Naive B cell (primary cell): Measurements from ENCODE around the gene REXO1. TPM values are rescaled to one million over a fixed set of nuclear protein-coding genes. Genes with fewer than 3 reads are reported as not detected.
A peak's percentile ranks its signal among the peaks of the same experiment; 100 is the strongest.

ENCODE experiments used
- ATAC-seq, 2 donors: fragments of 150-1000 bp; cut with Tn5 transposase; 2 replicates each; pipeline ENCODE4 v1.10.0; 2021; ENCODE audit warnings: low read depth in 2 of 2, mild to moderate bottlenecking in 2 of 2, moderate library complexity in 2 of 2
- DNase-seq: peaks from one replicate; pipeline ENCODE4 v3.0.0; 2022
- H3K27ac Mint-ChIP-seq, 6 donors: one replicate each; pipeline ENCODE4 v1.8.0; 2020 to 2022; ENCODE audit warnings: mild to moderate bottlenecking in 6 of 6, mixed read lengths in 6 of 6, moderate library complexity in 5 of 6, inconsistent platforms in 2 of 6
- H3K27me3 Mint-ChIP-seq, 3 donors: one replicate each; pipeline ENCODE4 v1.8.0; 2021 to 2022; ENCODE audit warnings: mixed read lengths in 3 of 3, mild to moderate bottlenecking in 1 of 3
- H3K36me3 Mint-ChIP-seq, 2 donors: one replicate each; pipeline ENCODE4 v1.8.0; 2020 to 2022; ENCODE audit warnings: mixed read lengths in 2 of 2, inconsistent platforms in 1 of 2, mild to moderate bottlenecking in 1 of 2
- H3K4me1 Mint-ChIP-seq, 3 donors: one replicate each; pipeline ENCODE4 v1.8.0; 2020 to 2022; ENCODE audit warnings: mixed read lengths in 3 of 3, inconsistent platforms in 1 of 3, mild to moderate bottlenecking in 1 of 3, moderate library complexity in 1 of 3
- H3K4me3 Mint-ChIP-seq, 8 donors: one replicate each; pipeline ENCODE4 v1.8.0; 2020 to 2022; ENCODE audit warnings: mild to moderate bottlenecking in 8 of 8, mixed read lengths in 8 of 8, moderate library complexity in 8 of 8, inconsistent platforms in 2 of 8
- H3K9me3 Mint-ChIP-seq, 7 donors: one replicate each; pipeline ENCODE4 v1.8.0; 2020 to 2022; ENCODE audit warnings: mixed read lengths in 7 of 7, mild to moderate bottlenecking in 5 of 7, inconsistent platforms in 2 of 7, moderate library complexity in 1 of 7
- polyA plus RNA-seq, 6 donors: library from polyadenylated mRNA; unstranded; fragments of 300-500 nt; fragmentation: Illumina TruSeq; gene quantifications; one replicate each; pipeline ENCODE4 v1.2.3, GENCODE V29; 2021; ENCODE audit warnings: low read depth in 6 of 6

REXO1 gene
- polyA plus RNA-seq, 6 donors from 2014 or later: 0.96 to 18.1 (median 5.2) TPM

DNA sequence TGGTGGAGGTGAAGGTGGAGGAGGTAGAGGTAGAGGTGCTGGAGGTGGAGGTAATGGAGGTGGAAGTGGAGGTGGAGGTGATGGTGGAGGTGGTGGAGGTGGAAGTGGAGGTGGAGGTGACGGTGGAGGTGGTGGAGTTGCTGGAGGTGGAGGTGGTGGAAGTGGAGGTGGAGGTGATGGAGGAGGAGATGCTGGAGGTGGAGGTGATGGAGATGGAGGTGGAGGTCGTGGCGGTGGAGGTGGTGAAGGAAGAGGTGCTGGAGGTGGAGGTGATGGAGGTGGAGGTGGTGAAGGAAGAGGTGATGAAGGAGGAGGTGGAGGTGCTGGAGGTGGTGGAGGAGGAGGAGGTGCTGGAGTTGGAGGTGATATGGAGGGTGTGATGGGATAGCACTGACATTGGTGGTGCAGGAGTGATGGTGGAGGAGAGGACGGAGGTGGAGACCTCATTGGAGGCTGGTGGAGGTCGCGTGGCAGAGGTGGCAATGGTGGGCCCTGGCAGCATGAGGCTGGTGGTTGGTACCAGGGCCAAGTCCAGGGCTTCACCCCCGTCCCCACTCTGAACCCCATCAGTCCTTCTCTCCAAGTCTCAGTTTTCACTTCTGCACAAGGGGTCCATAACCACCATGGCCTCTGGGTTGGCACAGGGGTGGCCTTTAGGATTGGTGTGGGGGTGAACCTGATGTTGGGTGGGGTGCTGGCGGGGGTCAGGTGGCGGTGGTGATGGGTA is 79.2 kb downstream of the REXO1 start:
- Mint-ChIP-seq H3K4me3 (peak overlapping the region in 1 of 8 donors; percentile 29), H3K27me3 (peaks cover 32 to 91% (median 80%) of the 10 kb centered on the region in 3 donors), H3K27ac (no peak overlapping the region), H3K36me3 (peaks cover 4 to 26% of the 10 kb centered on the region in 2 donors), H3K9me3 (peaks cover 9 to 24% (median 20%) of the 10 kb centered on the region in 7 donors), H3K4me1 (peaks cover 2 to 11% (median 10%) of the 10 kb centered on the region in 3 donors)
- no peak for ATAC-seq
- DNase-seq: no peak

- Mint-ChIP-seq H3K4me1 (peaks cover 2 to 11% (median 10%) of the 10 kb centered on the region in 3 donors), H3K4me3 (no peak overlapping the region), H3K36me3 (peaks cover 4 to 26% of the 10 kb centered on the region in 2 donors), H3K27me3 (peaks cover 32 to 88% (median 79%) of the 10 kb centered on the region in 3 donors), H3K9me3 (peaks cover 9 to 24% (median 20%) of the 10 kb centered on the region in 7 donors), H3K27ac (no peak overlapping the region)
- ATAC-seq (no peak), DNase-seq (no peak)
These were observed 80.0 kb downstream of the REXO1 start for GRCh38 chr19:1768248-1768647.

DNA sequence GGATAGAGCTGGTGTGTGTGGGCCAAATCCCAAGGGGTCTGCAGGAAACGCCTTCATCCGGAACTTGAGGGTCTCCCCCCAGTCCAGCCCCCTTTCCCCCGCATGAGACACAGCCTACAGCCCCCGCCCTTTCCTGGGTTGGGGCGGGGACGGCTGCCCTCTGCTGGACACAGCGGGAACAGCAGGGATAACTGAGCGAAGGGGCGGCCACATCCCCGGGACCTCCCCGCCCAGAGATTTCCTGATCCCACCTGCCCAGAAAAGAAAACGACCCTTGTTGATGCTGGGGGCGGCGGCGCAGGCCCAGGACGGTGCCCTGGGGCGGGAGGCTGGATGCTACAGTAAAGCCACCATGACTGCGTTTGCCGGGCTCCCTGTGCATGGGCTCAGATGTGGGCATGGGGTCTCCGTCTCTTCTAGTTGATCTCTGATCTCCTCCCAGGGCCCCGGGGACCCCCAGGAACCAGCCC is 80.8 kb downstream of the REXO1 start:
- Mint-ChIP-seq H3K4me3 (no peak overlapping the region), H3K4me1 (peaks cover 2 to 11% (median 10%) of the 10 kb centered on the region in 3 donors), H3K9me3 (peaks cover 9 to 21% (median 20%) of the 10 kb centered on the region in 7 donors), H3K27me3 (peaks cover 27 to 86% (median 78%) of the 10 kb centered on the region in 3 donors), H3K27ac (peak overlapping the region in 1 of 6 donors; percentile 37), H3K36me3 (peaks cover 4 to 23% of the 10 kb centered on the region in 2 donors)
- peak; percentile 63 to 73 for ATAC-seq
- peak; percentile 57 for DNase-seq

DNA sequence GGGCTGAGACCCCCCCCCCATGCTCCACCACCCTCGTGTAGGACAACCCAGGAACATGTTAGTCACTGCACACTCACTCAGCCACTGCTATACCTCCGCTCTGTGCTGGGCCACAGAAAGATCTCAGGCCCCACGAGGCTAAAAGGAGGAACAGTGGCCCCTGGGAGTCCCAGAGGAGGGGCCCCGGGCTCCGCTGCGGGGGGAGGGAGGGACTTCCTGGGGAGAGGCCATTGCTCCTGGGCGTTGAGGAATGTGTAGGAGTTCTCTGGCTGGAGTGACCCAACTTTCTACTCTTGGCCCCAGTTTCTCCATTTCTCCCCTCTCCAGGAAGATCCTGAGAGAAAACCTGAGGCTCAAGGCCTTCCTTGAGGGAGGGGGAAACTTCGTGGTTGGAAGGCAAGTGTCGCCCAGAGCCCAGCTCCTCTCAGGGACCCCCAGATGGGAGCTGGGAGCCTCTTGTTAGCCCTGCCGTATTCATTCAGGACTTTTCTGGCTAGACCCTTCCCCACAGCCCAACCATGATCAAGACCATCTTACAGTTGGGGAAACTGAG is 81.4 kb downstream of the REXO1 start:
- DNase-seq: no peak
- Mint-ChIP-seq H3K27me3 (peaks cover 23 to 83% (median 75%) of the 10 kb centered on the region in 3 donors), H3K36me3 (peaks cover 4 to 20% of the 10 kb centered on the region in 2 donors), H3K4me3 (no peak overlapping the region), H3K4me1 (peaks cover 2 to 11% (median 10%) of the 10 kb centered on the region in 3 donors), H3K27ac (no peak overlapping the region), H3K9me3 (peaks cover 9 to 17% (median 17%) of the 10 kb centered on the region in 7 donors)
- peak in 1 of 2 donors; percentile 37 for ATAC-seq

- H3K4me3 Mint-ChIP-seq: peak overlapping the region in 1 of 8 donors; percentile 41
- peaks cover 25 to 85% (median 79%) of the 10 kb centered on the region in 3 donors for H3K27me3 Mint-ChIP-seq
- H3K9me3 Mint-ChIP-seq: peaks cover 7 to 14% (median 11%) of the 10 kb centered on the region in 7 donors
- no peak for DNase-seq
- H3K36me3 Mint-ChIP-seq: peaks cover 4 to 17% of the 10 kb centered on the region in 2 donors
- H3K27ac Mint-ChIP-seq: peak overlapping the region in 3 of 6 donors; percentile 44 to 62 (median 57)
- ATAC-seq: no peak
- H3K4me1 Mint-ChIP-seq: peaks cover 2 to 11% (median 10%) of the 10 kb centered on the region in 3 donors
These were observed 82.1 kb downstream of the REXO1 start for GRCh38 chr19:1765904-1766799.

Other genes starting within 250 kb of the REXO1 start
- 100 to 1,000 TPM; 358 to 546 (median 438) TPM for gene UQCR11, start 243.0 kb downstream of the REXO1 start, polyA plus RNA-seq
- 10 to 100 TPM; 17.5 to 45.6 (median 24.8) TPM for gene TCF3, start 195.9 kb downstream of the REXO1 start, polyA plus RNA-seq
- not detected for gene ONECUT3, start 95.0 kb downstream of the REXO1 start, polyA plus RNA-seq
- gene ATP8B3, start 36.2 kb downstream of the REXO1 start, polyA plus RNA-seq: under 1 TPM in 1 of 6 donors, not detected in 5; 0.09 TPM
- 1 to 10 TPM in 1 of 6 donors, under 1 TPM in 5; 0.43 to 1.4 (median 0.70) TPM for gene KLF16, start 15.1 kb upstream of the REXO1 start, polyA plus RNA-seq
- gene ABHD17A, start 37.0 kb upstream of the REXO1 start, polyA plus RNA-seq: 100 to 1,000 TPM in 1 of 6 donors, 10 to 100 TPM in 5; 59.4 to 113 (median 78.2) TPM
- gene ADAT3, start 56.9 kb upstream of the REXO1 start, polyA plus RNA-seq: 1 to 10 TPM; 1.9 to 6.1 (median 3.6) TPM
- 10 to 100 TPM; 18.9 to 35.1 (median 25.6) TPM for gene SCAMP4, start 56.9 kb upstream of the REXO1 start, polyA plus RNA-seq
- gene CSNK1G2, start 92.7 kb upstream of the REXO1 start, polyA plus RNA-seq: 10 to 100 TPM; 17.6 to 40.7 (median 25.1) TPM
- gene BTBD2, start 167.2 kb upstream of the REXO1 start, polyA plus RNA-seq: 1 to 10 TPM; 1.7 to 9.2 (median 4.8) TPM
- gene MKNK2, start 202.8 kb upstream of the REXO1 start, polyA plus RNA-seq: 100 to 1,000 TPM in 1 of 6 donors, 10 to 100 TPM in 5; 51.1 to 102 (median 57.1) TPM
- 100 to 1,000 TPM in 1 of 6 donors, 10 to 100 TPM in 5; 52.2 to 106 (median 75.1) TPM for gene MOB3A, start 247.8 kb upstream of the REXO1 start, polyA plus RNA-seq
- gene IZUMO4, start 248.4 kb upstream of the REXO1 start, polyA plus RNA-seq: 1 to 10 TPM in 1 of 6 donors, under 1 TPM in 5; 0.48 to 1.2 (median 0.85) TPM